SK-N-SH treated with all-trans-retinoic acid at 6 μM for 48 hours (cell line): ENCODE data around the gene TCF12.

ENCODE experiments used
- ATAC-seq: fragments of 200-7000 bp; cut with Tn5 transposase; 3 replicates; pipeline ENCODE4 v1.9.1; 2020; ENCODE audit warnings: mild to moderate bottlenecking, moderate library complexity
- ARNTL ChIP-seq: fragments of 450-650 bp; formaldehyde crosslinking; IDR thresholded peaks from 2 replicates; pipeline ENCODE4 v1.5.0; 2020; ENCODE audit warnings: low read depth, mild to moderate bottlenecking, moderate library complexity, borderline replicate concordance
- BACH2 ChIP-seq: fragments of 250-450 bp; sonication (Bioruptor Pico); IDR thresholded peaks from 2 replicates; pipeline ENCODE4 v1.9.0; 2021; ENCODE audit warnings: mild to moderate bottlenecking, borderline replicate concordance
- CREB5 ChIP-seq: fragments of 250-450 bp; sonication (Bioruptor Pico); IDR thresholded peaks from 2 replicates; pipeline ENCODE4 v1.5.1; 2020; ENCODE audit warnings: low read depth, mild to moderate bottlenecking, moderate library complexity
- CSRNP3 ChIP-seq: fragments of 250-450 bp; sonication (Bioruptor Pico); IDR thresholded peaks from 2 replicates; pipeline ENCODE4 v1.5.1; 2021; ENCODE audit warnings: mild to moderate bottlenecking, moderate library complexity
- ESRRG ChIP-seq: fragments of 250-450 bp; sonication (Bioruptor Pico); IDR thresholded peaks from 2 replicates; pipeline ENCODE4 v1.6.1; 2021; ENCODE audit warnings: mild to moderate bottlenecking
- ISL1 ChIP-seq: fragments of 250-450 bp; sonication (Bioruptor Pico); IDR thresholded peaks from 2 replicates; pipeline ENCODE4 v2.1.2; 2022; ENCODE audit warnings: mild to moderate bottlenecking, moderate library complexity
- OSR1 ChIP-seq: fragments of 250-450 bp; sonication (Bioruptor Pico); IDR thresholded peaks from 2 replicates; pipeline ENCODE4 v1.8.0; 2022; ENCODE audit warnings: moderate library complexity, mild to moderate bottlenecking, inconsistent platforms
- POU6F1 ChIP-seq: fragments of 250-450 bp; sonication (Bioruptor Pico); IDR thresholded peaks from 2 replicates; pipeline ENCODE4 v1.8.0; 2021; ENCODE audit warnings: low read depth, mild to moderate bottlenecking, moderate library complexity, borderline replicate concordance
- SNAI2 ChIP-seq: fragments of 250-450 bp; sonication (Bioruptor Pico); IDR thresholded peaks from 2 replicates; pipeline ENCODE4 v1.5.0; 2020; ENCODE audit warnings: mild to moderate bottlenecking, moderate library complexity
- TCF4 ChIP-seq: fragments of 250-450 bp; sonication (Bioruptor Pico); IDR thresholded peaks from 2 replicates; pipeline ENCODE4 v1.8.0; 2021; ENCODE audit warnings: mild to moderate bottlenecking, moderate library complexity, borderline replicate concordance
- TOX ChIP-seq: fragments of 250-450 bp; sonication (Bioruptor Pico); IDR thresholded peaks from 2 replicates; pipeline ENCODE4 v1.8.0; 2021; ENCODE audit warnings: mild to moderate bottlenecking, moderate library complexity, borderline replicate concordance
- TSHZ2 ChIP-seq: fragments of 250-450 bp; sonication (Bioruptor Pico); IDR thresholded peaks from 2 replicates; pipeline ENCODE4 v1.5.0; 2020; ENCODE audit warnings: mild to moderate bottlenecking, moderate library complexity
- ZC3H10 ChIP-seq: fragments of 250-450 bp; sonication (Bioruptor Pico); IDR thresholded peaks from 2 replicates; pipeline ENCODE4 v1.5.1; 2021; ENCODE audit warnings: mild to moderate bottlenecking, moderate library complexity
- ZFP3 ChIP-seq: fragments of 250-450 bp; sonication (Bioruptor Pico); IDR thresholded peaks from 2 replicates; pipeline ENCODE4 v1.5.0; 2020; ENCODE audit warnings: mild to moderate bottlenecking, moderate library complexity
- ZFP30 ChIP-seq: fragments of 450-650 bp; formaldehyde crosslinking; IDR thresholded peaks from 2 replicates; pipeline ENCODE4 v1.5.0; 2022; ENCODE audit warnings: mild to moderate bottlenecking, moderate library complexity
- ZNF565 ChIP-seq: fragments of 450-650 bp; formaldehyde crosslinking; conservative IDR thresholded peaks from 2 replicates; pipeline ENCODE4 v1.5.0; 2020; ENCODE audit warnings: low read depth, mild to moderate bottlenecking, moderate library complexity
- ZNF70 ChIP-seq: fragments of 450-650 bp; formaldehyde crosslinking; IDR thresholded peaks from 2 replicates; pipeline ENCODE4 v1.5.0; 2020; ENCODE audit warnings: mild to moderate bottlenecking, moderate library complexity
- ZNF8 ChIP-seq: fragments of 450-650 bp; formaldehyde crosslinking; IDR thresholded peaks from 2 replicates; pipeline ENCODE4 v1.5.0; 2020; ENCODE audit warnings: mild to moderate bottlenecking, moderate library complexity

TCF12 gene

GRCh38 chr15:57044970-57045369, 126.5 kb downstream of the TCF12 start:
- TF ChIP-seq ZNF70 (CRISPR knock-in tag) (no peak), CREB5 (CRISPR knock-in tag) (no peak), ISL1 (CRISPR knock-in tag) (no peak), TSHZ2 (CRISPR knock-in tag) (no peak), OSR1 (CRISPR knock-in tag) (no peak), SNAI2 (no peak), ZNF8 (no peak), CSRNP3 (CRISPR knock-in tag) (no peak)
- TF ChIP-seq, all 23 proteins: peak for 0
- ATAC-seq: no peak

- no peak for TF ChIP-seq ZNF565
- TF ChIP-seq TOX: no peak
- TF ChIP-seq ARNTL (CRISPR knock-in tag): no peak
- TF ChIP-seq CSRNP3 (CRISPR knock-in tag): no peak
- no peak for TF ChIP-seq ZFP3
- TF ChIP-seq ZC3H10: no peak
- no peak for TF ChIP-seq BACH2 (CRISPR knock-in tag)
- no peak for TF ChIP-seq ESRRG (CRISPR knock-in tag)
- TF ChIP-seq SNAI2: no peak
- TF ChIP-seq ZNF70 (CRISPR knock-in tag): no peak
- TF ChIP-seq TCF4 (CRISPR knock-in tag): no peak
- TF ChIP-seq TSHZ2 (CRISPR knock-in tag): no peak
- no peak for TF ChIP-seq CREB5 (CRISPR knock-in tag)
- ATAC-seq: no peak
Observed at GRCh38 chr15:57045741-57046382, 127.4 kb downstream of the TCF12 start.

- ATAC-seq: no peak
- TF ChIP-seq TOX (no peak), ZC3H10 (no peak), BACH2 (CRISPR knock-in tag) (no peak), TCF4 (CRISPR knock-in tag) (no peak), ZFP3 (no peak), ZNF70 (CRISPR knock-in tag) (no peak), TSHZ2 (CRISPR knock-in tag) (no peak), ZNF8 (no peak), ZFP30 (CRISPR knock-in tag) (no peak), ZNF565 (no peak), POU6F1 (CRISPR knock-in tag) (no peak)
Observed at GRCh38 chr15:57048930-57049549, 130.6 kb downstream of the TCF12 start.
